IPS DF 6.9 (cell line): ENCODE measurements around the gene NTN1.

Experiments
- DNase-seq: peaks from one replicate; pipeline ENCODE4 v3.0.0-alpha.2; 2013; ENCODE audit warnings: low read depth, low spot score
- H3K27ac ChIP-seq: one replicate; pipeline ENCODE4 v1.5.1; 2013; ENCODE audit warnings: low read length, control low read depth
- H3K27me3 ChIP-seq: 2 replicates; pipeline ENCODE4 v1.6.1; 2013; ENCODE audit warnings: mild to moderate bottlenecking, low read length; ENCODE audit not compliant: control insufficient read depth, insufficient read depth
- H3K36me3 ChIP-seq: 2 replicates; pipeline ENCODE4 v1.6.1; 2013; ENCODE audit warnings: low read length; ENCODE audit not compliant: control insufficient read depth, insufficient read depth
- H3K4me1 ChIP-seq: 2 replicates; pipeline ENCODE4 v1.6.1; 2013; ENCODE audit warnings: low read length; ENCODE audit not compliant: control insufficient read depth, insufficient read depth
- H3K4me3 ChIP-seq: 2 replicates; pipeline ENCODE4 v1.5.1; 2013; ENCODE audit warnings: mild to moderate bottlenecking, low read length
- H3K9me3 ChIP-seq: 2 replicates; pipeline ENCODE4 v1.6.1; 2013; ENCODE audit warnings: low read length, inconsistent platforms; ENCODE audit not compliant: control insufficient read depth, insufficient read depth
- WGBS: extraction: QIAGEN DNeasy Blood & Tissue Kit; methylation state at CpG from one replicate; pipeline ENCODE4 v1.1.7; 2013; ENCODE audit warnings: mixed read lengths, missing lambda C conversion rate; ENCODE audit not compliant: insufficient read length, insufficient coverage; 5-methylcytosine and 5-hydroxymethylcytosine counted together

NTN1 gene

GRCh38 chr17:9239246-9239792, 218.0 kb downstream of the NTN1 start:
- WGBS: no CpG with 5 or more reads among the region's 27 CpGs

GRCh38 chr17:9239793-9240658, 218.7 kb downstream of the NTN1 start:
- no peaks in the 10 kb centered on the region for H3K9me3 ChIP-seq
- H3K27me3 ChIP-seq: no peaks in the 10 kb centered on the region
- no peak overlapping the region for H3K27ac ChIP-seq
- no CpG with 5 or more reads among the region's 84 CpGs for WGBS
- no peaks in the 10 kb centered on the region; the same call in 1 of the 2 replicates for H3K36me3 ChIP-seq
- H3K4me3 ChIP-seq: peak overlapping the region; percentile 38
- H3K4me1 ChIP-seq: peaks cover 14% of the 10 kb centered on the region
- DNase-seq: no peak

More at GRCh38 chr17:9239246-9239792, 218.0 kb downstream of the NTN1 start:
- Histone ChIP-seq H3K4me1 (peaks cover 14% of the 10 kb centered on the region), H3K9me3 (no peaks in the 10 kb centered on the region), H3K27me3 (no peaks in the 10 kb centered on the region), H3K4me3 (peak overlapping the region; percentile 15; the same call in 1 of the 2 replicates), H3K36me3 (no peaks in the 10 kb centered on the region; the same call in 1 of the 2 replicates), H3K27ac (no peak overlapping the region)
- DNase-seq: no peak

DNA sequence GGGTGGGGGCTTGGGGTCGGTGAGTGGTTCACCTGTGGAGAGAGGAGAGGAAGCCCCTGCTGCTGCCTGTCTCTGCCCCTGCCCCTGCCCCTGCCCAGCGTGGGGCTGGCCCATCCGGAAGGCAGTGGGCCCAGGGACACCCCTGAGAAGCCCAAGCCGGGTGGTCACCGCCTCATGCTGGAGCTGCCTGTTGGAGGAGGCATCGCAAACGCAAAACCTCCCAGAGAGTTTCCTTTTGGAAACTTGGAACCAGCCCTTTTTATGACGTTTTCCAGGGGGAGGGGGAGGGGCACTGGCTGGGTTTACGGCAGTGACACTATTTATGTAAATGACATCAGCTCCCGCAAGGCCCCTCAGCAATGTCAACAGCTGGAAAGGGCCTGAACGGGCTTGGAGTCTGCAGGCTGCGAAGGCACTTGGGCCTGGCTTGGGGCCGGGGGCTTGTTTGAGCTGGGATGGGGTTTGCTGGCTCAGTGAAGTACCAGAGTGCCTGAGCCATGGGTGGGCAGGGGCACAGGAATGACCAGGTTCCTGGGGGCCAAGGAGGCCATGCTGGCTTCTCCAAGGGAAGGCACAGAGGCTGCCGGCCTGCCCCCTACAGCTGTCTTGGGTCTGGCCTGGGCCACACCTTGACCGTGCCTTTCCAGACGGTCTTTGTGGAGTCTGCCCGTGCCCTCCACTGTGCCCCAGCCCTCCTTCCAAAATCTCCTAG, 219.5 kb downstream of the NTN1 start:
- no peaks in the 10 kb centered on the region; the same call in 1 of the 2 replicates for H3K36me3 ChIP-seq
- no peak for DNase-seq

GRCh38 chr17:9241371-9241712, 220.0 kb downstream of the NTN1 start:
- Histone ChIP-seq H3K4me1 (peaks cover 14% of the 10 kb centered on the region), H3K4me3 (no peak overlapping the region), H3K27ac (no peak overlapping the region), H3K36me3 (no peaks in the 10 kb centered on the region; the same call in 1 of the 2 replicates), H3K27me3 (no peaks in the 10 kb centered on the region), H3K9me3 (no peaks in the 10 kb centered on the region)
- DNase-seq: no peak
- WGBS: no CpG with 5 or more reads among the region's 10 CpGs

More for the DNA sequence above, 219.5 kb downstream of the NTN1 start:
- no peak overlapping the region for H3K4me3 ChIP-seq
- no peaks in the 10 kb centered on the region for H3K27me3 ChIP-seq
- H3K27ac ChIP-seq: no peak overlapping the region
- WGBS: no CpG with 5 or more reads among the region's 17 CpGs
- H3K9me3 ChIP-seq: no peaks in the 10 kb centered on the region
- peaks cover 14% of the 10 kb centered on the region for H3K4me1 ChIP-seq

DNA sequence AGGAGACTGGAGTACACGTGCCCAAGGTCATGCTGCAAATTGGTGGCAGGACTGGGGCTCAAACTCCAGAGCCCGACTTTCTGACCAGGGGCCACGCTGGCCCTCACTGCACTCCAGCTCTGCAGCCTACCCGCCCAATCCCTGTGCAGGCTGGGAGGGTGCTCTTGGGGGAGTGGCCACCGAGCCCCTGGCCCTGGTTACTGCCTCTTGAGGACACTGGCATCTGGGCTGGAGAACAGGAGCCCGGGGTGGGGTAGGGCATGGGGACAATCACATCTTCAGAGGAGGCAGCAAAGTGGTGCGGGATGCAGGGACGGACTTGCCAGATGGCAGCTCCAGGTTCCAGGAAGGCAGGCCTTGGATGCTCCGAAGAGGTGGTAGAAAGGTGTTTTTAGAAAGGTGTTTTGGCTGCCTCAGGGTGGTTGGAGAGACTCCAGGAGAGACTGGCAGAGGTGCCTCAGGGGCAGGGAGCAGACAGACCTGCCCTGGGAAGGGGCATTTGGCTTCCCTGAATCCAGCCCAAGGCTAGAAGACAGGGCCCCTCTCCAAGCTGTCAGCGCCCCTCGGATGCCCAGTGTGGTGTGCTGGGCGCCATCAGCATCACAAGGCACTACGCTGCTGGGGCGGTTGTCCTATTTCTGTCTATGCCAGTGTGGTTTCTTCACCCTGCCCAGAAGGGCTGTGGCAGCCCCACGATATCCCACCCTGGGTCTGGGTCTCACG, 220.6 kb downstream of the NTN1 start:
- WGBS: no CpG with 5 or more reads among the region's 16 CpGs
- no peak for DNase-seq
- H3K4me1 ChIP-seq: peaks cover 14% of the 10 kb centered on the region
- H3K4me3 ChIP-seq: no peak overlapping the region
- no peaks in the 10 kb centered on the region for H3K27me3 ChIP-seq
- H3K9me3 ChIP-seq: no peaks in the 10 kb centered on the region
- no peak overlapping the region for H3K27ac ChIP-seq
- no peaks in the 10 kb centered on the region; the same call in 1 of the 2 replicates for H3K36me3 ChIP-seq

DNA sequence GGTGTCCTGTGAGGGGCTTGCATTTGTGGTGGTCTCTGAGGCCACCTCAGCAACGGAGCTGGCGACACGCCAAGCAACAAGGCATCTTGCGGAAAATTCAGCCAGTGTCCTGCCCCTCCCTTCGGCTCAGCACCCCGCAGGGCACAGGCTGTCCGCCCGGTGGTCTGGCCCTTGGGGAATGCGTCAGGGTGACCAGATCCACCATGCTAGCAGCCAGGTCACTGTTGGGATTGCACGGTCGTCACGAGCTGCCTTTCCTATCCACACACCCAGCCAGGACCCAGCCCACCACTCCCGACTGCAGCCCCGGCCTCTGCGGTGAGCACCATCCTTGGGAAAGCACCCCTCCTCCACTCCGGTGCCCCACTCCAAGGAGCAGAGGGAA, 221.2 kb downstream of the NTN1 start:
- DNase-seq: no peak
- H3K4me1 ChIP-seq: peaks cover 14% of the 10 kb centered on the region
- H3K36me3 ChIP-seq: no peaks in the 10 kb centered on the region; the same call in 1 of the 2 replicates
- H3K27ac ChIP-seq: no peak overlapping the region
- H3K4me3 ChIP-seq: no peak overlapping the region
- no peaks in the 10 kb centered on the region for H3K9me3 ChIP-seq
- no CpG with 5 or more reads among the region's 16 CpGs for WGBS
- H3K27me3 ChIP-seq: no peaks in the 10 kb centered on the region

- Histone ChIP-seq H3K36me3 (no peaks in the 10 kb centered on the region; the same call in 1 of the 2 replicates), H3K27ac (no peak overlapping the region), H3K9me3 (no peaks in the 10 kb centered on the region), H3K27me3 (no peaks in the 10 kb centered on the region), H3K4me1 (peaks cover 14% of the 10 kb centered on the region), H3K4me3 (no peak overlapping the region)
- WGBS: no CpG with 5 or more reads among the region's 8 CpGs
- DNase-seq: no peak
Observed at GRCh38 chr17:9242983-9243382, 221.7 kb downstream of the NTN1 start.

- H3K4me3 ChIP-seq: no peak overlapping the region
- H3K27me3 ChIP-seq: no peaks in the 10 kb centered on the region
- H3K4me1 ChIP-seq: peaks cover 11% of the 10 kb centered on the region
- H3K27ac ChIP-seq: no peak overlapping the region
- DNase-seq: no peak
- no peaks in the 10 kb centered on the region; the same call in 1 of the 2 replicates for H3K36me3 ChIP-seq
- H3K9me3 ChIP-seq: no peaks in the 10 kb centered on the region
- no CpG with 5 or more reads among the region's 21 CpGs for WGBS
Observed at GRCh38 chr17:9244066-9245052, 223.0 kb downstream of the NTN1 start.

DNA sequence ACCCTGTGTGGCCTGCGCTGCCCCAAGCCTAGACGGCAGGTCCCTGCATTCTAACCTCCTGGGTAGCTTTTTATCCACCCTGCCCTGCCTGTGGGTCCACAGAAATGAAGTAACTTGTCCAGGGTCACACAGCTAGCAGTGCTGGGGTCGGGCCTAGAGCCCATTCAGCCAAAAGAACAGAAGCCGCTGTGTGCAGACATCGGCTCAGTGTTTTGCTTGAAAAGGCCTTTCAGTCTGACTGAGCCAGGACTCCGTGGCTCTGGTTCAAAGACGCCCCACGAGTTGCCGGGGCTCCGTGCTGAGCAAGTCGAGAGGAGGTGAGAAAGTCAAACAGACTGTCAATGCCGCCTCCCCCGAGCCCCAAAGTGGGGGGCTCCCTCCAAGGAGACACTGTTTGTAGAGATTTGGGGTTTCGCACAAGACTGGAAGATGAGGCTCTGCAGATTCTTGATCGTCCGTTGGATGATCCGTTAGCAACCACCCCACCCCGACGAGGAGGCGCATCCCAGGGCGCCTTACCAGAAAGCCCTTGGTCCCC, 226.2 kb downstream of the NTN1 start:
- peaks cover 2% of the 10 kb centered on the region for H3K4me1 ChIP-seq
- H3K9me3 ChIP-seq: no peaks in the 10 kb centered on the region
- H3K36me3 ChIP-seq: no peaks in the 10 kb centered on the region; the same call in 1 of the 2 replicates
- WGBS: no CpG with 5 or more reads among the region's 21 CpGs
- H3K4me3 ChIP-seq: no peak overlapping the region
- no peak for DNase-seq
- H3K27me3 ChIP-seq: no peaks in the 10 kb centered on the region
- H3K27ac ChIP-seq: no peak overlapping the region
